Measurements from ENCODE around the gene WWC2.

DNA sequence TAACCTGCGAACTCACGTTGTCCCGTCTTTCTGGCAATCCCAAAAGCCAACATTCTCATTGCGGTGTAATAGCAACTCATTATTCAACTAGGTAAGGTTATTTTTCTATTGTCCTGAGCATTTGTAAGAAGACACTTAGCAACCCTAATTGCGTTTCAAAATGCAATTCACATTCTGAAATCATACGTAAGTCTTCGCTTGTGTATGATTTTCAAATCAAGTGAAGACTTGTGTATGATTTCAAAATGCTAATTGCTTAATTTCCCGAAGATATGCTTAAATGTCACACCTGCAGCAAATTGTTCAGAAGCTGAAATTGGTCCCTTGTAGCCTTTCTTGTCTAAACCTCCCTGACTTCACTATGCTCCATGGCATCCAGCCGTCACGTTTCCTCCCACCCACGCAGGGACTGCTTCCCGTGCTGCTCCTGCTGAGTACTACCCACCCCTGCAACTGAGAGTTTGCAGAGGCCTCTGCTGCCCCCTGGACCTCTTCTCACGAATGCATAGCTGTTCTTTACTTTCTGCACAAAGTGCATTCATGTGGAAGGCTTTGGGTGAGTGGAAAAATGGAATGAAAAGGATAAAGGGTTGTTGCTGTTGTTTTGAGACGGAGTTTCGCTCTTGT lies 264.0 kb downstream of the WWC2 start:
- TF ChIP-seq EZH2 (IDR thresholded peaks at IDR 0.05; ENCODE audit: insufficient read depth, poor library complexity, severe bottlenecking) (no peak), EZH2phosphoT487 (IDR thresholded peaks at IDR 0.05; ENCODE audit: insufficient read depth, low read depth) (no peak)
